ENCODE results near the gene CCDC187. TPM values are rescaled to one million over a fixed set of nuclear protein-coding genes. Genes with fewer than 3 reads are reported as not detected.

The CCDC187 gene
- total RNA-seq, 4 donors from 2014 or later = 0.40 to 1.1 (median 0.41) TPM; not detected in 1

DNA sequence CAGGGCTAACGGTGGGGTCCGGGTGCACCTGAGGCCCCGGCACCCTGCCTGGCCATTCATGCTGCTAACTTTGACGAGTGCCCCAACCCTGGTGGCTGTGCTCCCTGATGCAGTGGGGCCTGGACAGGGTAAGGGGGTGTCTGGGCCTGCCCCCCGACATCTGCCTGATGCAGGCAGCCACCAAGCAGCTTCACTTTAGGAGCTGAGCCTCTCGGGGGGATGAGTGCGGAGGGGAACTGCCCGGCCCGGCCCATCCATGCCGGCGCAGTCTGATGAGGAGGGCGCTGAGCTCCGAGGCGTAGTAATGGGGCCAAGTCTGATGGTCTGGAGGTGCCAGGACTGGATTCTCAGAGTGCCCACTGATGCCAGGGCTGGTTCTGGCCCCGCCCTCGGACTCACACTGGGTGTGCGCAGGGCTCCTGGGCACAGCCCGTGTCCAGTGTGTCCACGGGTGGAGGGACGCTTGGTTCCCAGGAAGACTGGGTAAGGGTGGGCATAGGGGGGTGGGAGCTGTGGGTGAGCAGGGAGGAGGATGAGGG, 43.1 kb upstream of the CCDC187 start:
- Histone ChIP-seq H3K27ac (no peak overlapping the region), H3K9me3 (no peaks in the 10 kb centered on the region), H3K36me3 (no peaks in the 10 kb centered on the region), H3K4me1 (peaks cover 9 to 30% (median 17%) of the 10 kb centered on the region in 4 donors), H3K4me3 (no peak overlapping the region), H3K27me3 (peaks cover 6% of the 10 kb centered on the region)
- TF ChIP-seq, protein P1, sequence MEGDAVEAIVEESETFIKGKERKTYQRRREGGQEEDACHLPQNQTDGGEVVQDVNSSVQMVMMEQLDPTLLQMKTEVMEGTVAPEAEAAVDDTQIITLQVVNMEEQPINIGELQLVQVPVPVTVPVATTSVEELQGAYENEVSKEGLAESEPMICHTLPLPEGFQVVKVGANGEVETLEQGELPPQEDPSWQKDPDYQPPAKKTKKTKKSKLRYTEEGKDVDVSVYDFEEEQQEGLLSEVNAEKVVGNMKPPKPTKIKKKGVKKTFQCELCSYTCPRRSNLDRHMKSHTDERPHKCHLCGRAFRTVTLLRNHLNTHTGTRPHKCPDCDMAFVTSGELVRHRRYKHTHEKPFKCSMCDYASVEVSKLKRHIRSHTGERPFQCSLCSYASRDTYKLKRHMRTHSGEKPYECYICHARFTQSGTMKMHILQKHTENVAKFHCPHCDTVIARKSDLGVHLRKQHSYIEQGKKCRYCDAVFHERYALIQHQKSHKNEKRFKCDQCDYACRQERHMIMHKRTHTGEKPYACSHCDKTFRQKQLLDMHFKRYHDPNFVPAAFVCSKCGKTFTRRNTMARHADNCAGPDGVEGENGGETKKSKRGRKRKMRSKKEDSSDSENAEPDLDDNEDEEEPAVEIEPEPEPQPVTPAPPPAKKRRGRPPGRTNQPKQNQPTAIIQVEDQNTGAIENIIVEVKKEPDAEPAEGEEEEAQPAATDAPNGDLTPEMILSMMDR (IDR thresholded peaks at IDR 0.05) = no peak
- TF ChIP-seq POLR2AphosphoS5 (IDR thresholded peaks at IDR 0.05) (no peak), POLR2A (IDR thresholded peaks at IDR 0.05) (no peak), EP300 (IDR thresholded peaks at IDR 0.05; ENCODE audit: low read depth) (no peak)
- intact Hi-C loops (cut with DNase I; ENCODE audit: low total_unique reads) = no loop called here
- DNase-seq = no peak
- in situ Hi-C loops (cut with MboI; ENCODE audit: low pct_ligation_motif_present in 1 of 4, low pct_unique_long_range_greater_than_20kb in 1 of 4, low sequenced_read_pairs in 3 of 4) = no loop called here
- 83% methylated on average over 17 of the region's 20 CpGs; no CpG with 5 or more reads in 1 of the 2 donors for WGBS, 2 donors (ENCODE audit: low coverage in 1 of 2)

DNA sequence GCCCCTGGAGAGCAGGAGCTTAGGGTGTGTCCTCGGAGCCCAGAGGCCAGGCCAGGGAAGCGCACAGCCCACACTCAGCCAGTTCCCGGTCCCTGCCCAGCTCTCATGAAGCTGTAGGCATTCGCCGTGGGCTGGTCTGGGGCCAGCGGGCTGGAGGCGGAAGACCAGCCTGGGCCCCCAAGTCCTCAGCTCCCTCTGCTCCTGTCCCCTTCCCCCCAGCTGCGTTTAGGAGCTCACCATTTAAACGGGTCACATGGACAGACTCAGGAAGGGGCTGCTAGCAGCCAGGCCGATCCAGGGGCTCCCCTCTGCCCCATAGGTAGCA, 42.2 kb upstream of the CCDC187 start:
- in situ Hi-C loops (cut with MboI; ENCODE audit: low pct_ligation_motif_present in 1 of 4, low pct_unique_long_range_greater_than_20kb in 1 of 4, low sequenced_read_pairs in 3 of 4) (no loop called here), intact Hi-C loops (cut with DNase I; ENCODE audit: low total_unique reads) (no loop called here)
- peaks cover 11 to 34% (median 20%) of the 10 kb centered on the region in 4 donors for H3K4me1 ChIP-seq
- peak overlapping the region in 1 of 4 donors; percentile 51 for H3K27ac ChIP-seq
- no peak for DNase-seq
- TF ChIP-seq POLR2A (IDR thresholded peaks at IDR 0.05) = no peak
- TF ChIP-seq, protein P1 (IDR thresholded peaks at IDR 0.05) = no peak
- no peak for TF ChIP-seq POLR2AphosphoS5 (IDR thresholded peaks at IDR 0.05)
- TF ChIP-seq EP300 (IDR thresholded peaks at IDR 0.05; ENCODE audit: low read depth) = no peak
- peaks cover 8% of the 10 kb centered on the region for H3K27me3 ChIP-seq
- H3K9me3 ChIP-seq = no peaks in the 10 kb centered on the region
- 42% methylated on average over 9 of the region's 10 CpGs; no CpG with 5 or more reads in 1 of the 2 donors for WGBS, 2 donors (ENCODE audit: low coverage in 1 of 2)
- no peaks in the 10 kb centered on the region for H3K36me3 ChIP-seq
- H3K4me3 ChIP-seq = no peak overlapping the region

DNA sequence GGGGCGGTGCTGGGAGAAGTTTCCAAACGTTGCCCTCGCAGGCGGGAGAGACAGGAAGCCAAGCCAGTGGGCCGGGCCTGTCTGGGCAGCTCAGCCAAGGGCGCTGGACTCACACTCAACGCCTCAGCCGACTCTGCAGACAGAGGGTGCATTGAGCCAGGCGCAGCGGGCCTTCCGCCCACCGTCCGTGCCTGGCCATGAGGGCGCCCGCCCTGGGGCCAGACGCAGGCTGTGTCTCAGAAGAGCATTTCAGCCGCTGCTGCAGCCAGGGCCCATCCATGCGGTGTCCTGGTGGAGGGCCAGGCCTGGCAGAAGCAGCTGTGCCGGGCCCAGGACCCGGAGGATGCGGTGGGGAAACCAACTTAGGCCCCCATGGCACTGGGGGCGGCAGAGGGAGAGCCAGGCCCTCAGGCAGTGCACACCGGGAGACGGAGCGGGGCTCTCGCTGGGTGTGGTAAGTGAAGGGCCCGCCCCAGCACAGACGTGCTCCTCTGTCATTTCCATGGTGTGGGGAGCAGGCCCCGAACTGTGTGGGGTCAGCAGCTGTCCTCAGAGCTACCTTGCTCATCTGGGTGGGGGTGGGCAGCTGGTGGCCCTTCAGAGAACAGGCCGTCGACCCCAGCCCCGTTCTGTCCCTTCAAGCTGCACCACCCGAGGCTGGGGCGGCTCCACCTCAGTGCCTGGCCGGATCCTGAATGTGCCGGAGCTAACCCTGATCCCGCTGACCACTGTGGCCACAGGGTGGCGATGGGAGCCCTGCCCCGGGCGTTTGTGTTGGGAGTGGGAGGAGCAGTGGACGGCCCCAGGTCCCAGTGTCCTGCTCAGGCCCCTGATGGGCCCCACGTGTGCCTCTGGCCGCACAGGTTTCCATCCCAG, 41.6 kb upstream of the CCDC187 start:
- Histone ChIP-seq H3K4me1 (peaks cover 11 to 34% (median 20%) of the 10 kb centered on the region in 4 donors), H3K27ac (peak overlapping the region in 3 of 4 donors; percentile 27 to 51 (median 31)), H3K4me3 (no peak overlapping the region), H3K36me3 (no peaks in the 10 kb centered on the region), H3K27me3 (peaks cover 8% of the 10 kb centered on the region), H3K9me3 (no peaks in the 10 kb centered on the region)
- 42 to 62% methylated on average over 8 to 36 of the region's 43 CpGs for WGBS, 2 donors (ENCODE audit: low coverage in 1 of 2)
- no peak for TF ChIP-seq POLR2AphosphoS5 (IDR thresholded peaks at IDR 0.05)
- TF ChIP-seq, protein P1 (IDR thresholded peaks at IDR 0.05) = peak; percentile 19 to 36 (median 33)
- in situ Hi-C loops (cut with MboI; ENCODE audit: low pct_ligation_motif_present in 1 of 4, low pct_unique_long_range_greater_than_20kb in 1 of 4, low sequenced_read_pairs in 3 of 4) (no loop called here), intact Hi-C loops (cut with DNase I; ENCODE audit: low total_unique reads) (no loop called here)
- DNase-seq = peak; percentile 56

DNA sequence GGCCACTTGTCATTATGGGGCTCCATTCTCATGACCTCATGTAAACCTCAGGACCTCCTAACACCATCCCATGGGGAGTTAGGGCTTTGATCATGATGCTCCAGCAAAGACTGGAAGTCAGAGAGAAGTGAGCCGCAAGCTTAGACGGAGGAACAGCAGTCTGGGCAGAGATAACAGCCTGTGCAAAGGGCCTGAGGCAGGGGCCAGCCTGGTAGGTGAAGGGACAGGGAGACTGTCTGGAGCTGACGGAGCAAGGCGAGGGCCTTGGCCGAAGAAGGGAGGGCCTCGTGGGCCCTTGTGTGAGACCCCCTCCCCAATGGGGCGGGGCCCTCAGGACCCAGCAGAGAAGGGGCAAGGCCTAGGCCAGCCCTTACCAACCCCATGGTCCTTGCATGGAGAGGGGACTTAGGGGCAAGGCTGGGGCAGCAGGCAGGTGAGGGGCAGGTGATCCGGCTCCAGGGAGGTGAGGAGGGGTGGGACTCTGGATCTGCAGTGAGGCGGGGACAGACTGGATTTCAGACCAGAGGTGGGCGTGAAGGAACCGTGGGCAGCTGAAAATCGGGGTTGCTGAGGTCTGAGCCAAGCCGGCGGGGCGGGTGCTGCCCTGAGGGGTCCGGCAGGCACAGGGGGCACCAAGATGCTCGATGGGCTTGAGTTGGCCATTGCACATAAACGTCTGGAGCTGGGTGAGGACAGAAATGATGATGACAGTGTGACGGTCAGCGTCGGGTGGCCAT, 40.8 kb upstream of the CCDC187 start:
- TF ChIP-seq POLR2AphosphoS5 (IDR thresholded peaks at IDR 0.05) (no peak), POLR2A (IDR thresholded peaks at IDR 0.05) (no peak), EP300 (IDR thresholded peaks at IDR 0.05; ENCODE audit: low read depth) (no peak)
- TF ChIP-seq, protein P1 (IDR thresholded peaks at IDR 0.05) = no peak
- H3K36me3 ChIP-seq = no peaks in the 10 kb centered on the region
- peaks cover 11 to 34% (median 20%) of the 10 kb centered on the region in 4 donors for H3K4me1 ChIP-seq
- no peak overlapping the region for H3K27ac ChIP-seq
- intact Hi-C loops (cut with DNase I; ENCODE audit: low total_unique reads) (no loop called here), in situ Hi-C loops (cut with MboI; ENCODE audit: low pct_ligation_motif_present in 1 of 4, low pct_unique_long_range_greater_than_20kb in 1 of 4, low sequenced_read_pairs in 3 of 4) (no loop called here)
- WGBS, 2 donors (ENCODE audit: low coverage in 1 of 2) = 50 to 76% methylated on average over 6 to 19 of the region's 21 CpGs
- no peaks in the 10 kb centered on the region for H3K9me3 ChIP-seq
- DNase-seq = no peak
- H3K27me3 ChIP-seq = peaks cover 8% of the 10 kb centered on the region
- H3K4me3 ChIP-seq = no peak overlapping the region

Data from transverse colon (tissue), 4 donors.